Neural progenitor cell (in vitro differentiated cells): ENCODE measurements around the gene PAK6.

Source experiments
- CTCF ChIP-seq: fragments of 200-600 bp; sonication (generic); IDR thresholded peaks from 2 replicates; pipeline ENCODE4 v1.5.1; 2017; ENCODE audit warnings: antibody characterized with exemption, mild to moderate bottlenecking
- EZH2 ChIP-seq: fragments of 200-600 bp; sonication (generic); IDR thresholded peaks from 2 replicates; pipeline ENCODE4 v1.6.1; 2017; ENCODE audit warnings: antibody characterized with exemption, mild to moderate bottlenecking, moderate library complexity
- EZH2phosphoT487 ChIP-seq: fragments of 200-600 bp; sonication (generic); IDR thresholded peaks from 2 replicates; pipeline ENCODE4 v1.6.1; 2017; ENCODE audit warnings: antibody characterized with exemption

- no peak for TF ChIP-seq CTCF
- no peak for TF ChIP-seq EZH2
- TF ChIP-seq EZH2phosphoT487, result no peak
These were observed 56.4 kb downstream of the PAK6 start for GRCh38 chr15:40295297-40295696.
